K562 (cell line): ENCODE data around the gene EPB41L4B. TPM values are rescaled to one million over a fixed set of nuclear protein-coding genes. Genes with fewer than 3 reads are reported as not detected.

ENCODE experiments used
- CCAR2 ChIP-seq: fragments of 200-400 bp; formaldehyde crosslinking; IDR thresholded peaks from 2 replicates; pipeline ENCODE4 v1.6.1; 2017; ENCODE audit warnings: mild to moderate bottlenecking, low read depth, low read length
- FOXP1 ChIP-seq: sonication (generic); formaldehyde crosslinking; IDR thresholded peaks from 2 replicates; pipeline ENCODE4 v1.8.0; 2022; ENCODE audit warnings: mild to moderate bottlenecking, missing genetic modification reagents
- NFRKB ChIP-seq: fragments of 450-650 bp; IDR thresholded peaks from 2 replicates; pipeline ENCODE4 v1.6.1; 2016; ENCODE audit warnings: low read depth
- POLR2AphosphoS5 ChIP-seq: IDR thresholded peaks from 2 replicates; pipeline ENCODE4 v1.6.1; 2011; ENCODE audit warnings: mild to moderate bottlenecking, low read depth, low read length, moderate library complexity; ENCODE audit not compliant: control insufficient read depth, insufficient read depth
- RAD21 ChIP-seq, 2 experiments: fragments of 250-450 bp in 1 of 2; fragments of 450-650 bp in 1 of 2; sonication (Bioruptor Pico) in 1 of 2; formaldehyde crosslinking in 1 of 2; IDR thresholded peaks in 1 of 2; conservative IDR thresholded peaks in 1 of 2; 2 replicates each; pipeline versions ENCODE4 v1.4.0 to v1.8.0; 2020 to 2022; ENCODE audit warnings: mild to moderate bottlenecking in 2 of 2, moderate library complexity in 1 of 2
- XRCC3 ChIP-seq: fragments of 450-650 bp; IDR thresholded peaks from 2 replicates; pipeline ENCODE4 v1.6.1; 2017; ENCODE audit warnings: mild to moderate bottlenecking, moderate library complexity
- ZNF239 ChIP-seq: fragments of 250-450 bp; sonication (Bioruptor Pico); IDR thresholded peaks from 2 replicates; pipeline ENCODE4 v1.4.0; 2020; ENCODE audit warnings: mild to moderate bottlenecking
- ZNF3 ChIP-seq: fragments of 250-450 bp; sonication (Bioruptor Pico); IDR thresholded peaks from 2 replicates; pipeline ENCODE4 v1.5.0; 2021; ENCODE audit warnings: mild to moderate bottlenecking, moderate library complexity
- ZNF354B ChIP-seq: fragments of 250-450 bp; sonication (Bioruptor Pico); IDR thresholded peaks from 2 replicates; pipeline ENCODE4 v1.4.0; 2020
- polyA plus RNA-seq, 8 experiments: library from polyadenylated mRNA; depleted of rRNA in 4 of 8; stranded (reverse) in 5 of 8; unstranded in 3 of 8; fragments of >200 nt; fragmentation: Nextera tagmentation in 2 of 8; fragmentation: Illumina TruSeq in 1 of 8; extraction: Ambion mirVana in 2 of 8; extraction: Trizol in 1 of 8; gene quantifications; 2 replicates each; pipeline versions ENCODE4 v1.2.1 to v1.2.3, GENCODE V29; 2011 to 2014; ENCODE audit warnings: inconsistent platforms in 1 of 8, missing spikeins in 1 of 8
- total RNA-seq, 7 experiments: library from RNA; depleted of rRNA in 6 of 7; stranded (reverse); fragments of >200 nt in 6 of 7; fragmentation: Illumina TruSeq in 2 of 7; extraction: Trizol in 2 of 7; gene quantifications; 2 replicates each; pipeline versions ENCODE4 v1.2.1 to v1.2.3, GENCODE V29; 2011 to 2021; ENCODE audit warnings: low replicate concordance in 1 of 7
- TF ChIP-seq, protein P1 (sequence below), 2 experiments: fragments of 450-650 bp; formaldehyde crosslinking in 1 of 2; IDR thresholded peaks; 2 replicates each; pipeline versions ENCODE4 v1.4.0 to v1.6.1; 2014 to 2020; ENCODE audit warnings: mild to moderate bottlenecking in 2 of 2, borderline replicate concordance in 1 of 2, low read depth in 1 of 2
- TF ChIP-seq, protein P2 (sequence below), 2 experiments: fragments of 200-800 bp in 1 of 2; sonication (Bioruptor generic) in 1 of 2; sonication (generic) in 1 of 2; formaldehyde crosslinking in 1 of 2; IDR thresholded peaks in 1 of 2; conservative IDR thresholded peaks in 1 of 2; 2 replicates each; pipeline versions ENCODE4 v1.5.0 to v1.6.1; 2016 to 2020; ENCODE audit warnings: missing compliant biosample characterization in 1 of 2, missing genetic modification characterization in 1 of 2, missing genetic modification reagents in 1 of 2
- TF ChIP-seq, protein P3 (sequence below): fragments of 250-450 bp; sonication (Bioruptor Pico); IDR thresholded peaks from 2 replicates; pipeline ENCODE4 v1.8.0; 2022; ENCODE audit warnings: inconsistent platforms, mild to moderate bottlenecking, moderate library complexity, borderline replicate concordance
- TF ChIP-seq, protein P4 (sequence below): fragments of 250-450 bp; sonication (Bioruptor Pico); IDR thresholded peaks from 2 replicates; pipeline ENCODE4 v1.4.0; 2020; ENCODE audit warnings: mild to moderate bottlenecking, moderate library complexity, borderline replicate concordance

The EPB41L4B gene
- total and polyA plus RNA-seq, 9 of the 15 experiments (the other 6 are each of a cell fraction or from before 2014, with no cell fraction given): 0.09 to 0.38 (median 0.21) TPM

DNA sequence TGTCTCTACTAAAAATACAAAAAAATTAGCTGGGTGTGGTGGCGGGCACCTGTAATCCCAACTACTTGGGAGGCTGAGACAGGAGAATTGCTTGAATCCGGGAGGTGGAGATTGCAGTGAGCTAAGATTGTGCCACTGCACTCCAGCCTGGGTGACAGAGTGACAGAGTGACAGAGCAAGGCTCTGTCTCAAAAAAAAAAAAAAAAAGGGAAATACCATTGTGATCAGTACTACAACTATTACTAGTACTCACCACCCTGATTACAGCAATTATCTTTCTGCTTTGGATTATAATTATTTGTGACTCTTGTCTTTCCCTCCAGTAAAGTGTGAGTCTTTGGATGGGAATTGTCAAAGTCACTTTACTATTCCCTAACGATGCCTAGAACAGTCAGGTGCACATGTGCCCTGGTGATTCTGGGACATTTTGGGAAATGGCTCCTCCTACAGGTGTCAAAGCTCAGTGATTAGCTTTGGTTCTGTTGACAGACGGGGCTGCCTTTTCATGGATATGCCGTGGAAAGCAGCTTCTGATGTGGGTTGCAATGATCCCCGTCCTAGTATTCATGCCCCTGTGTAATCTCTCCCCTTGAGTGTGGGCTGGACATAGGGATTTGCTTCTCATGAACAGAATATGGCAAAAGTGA is 122.0 kb downstream of the EPB41L4B start (continued):
- no peak for TF ChIP-seq POLR2AphosphoS5
- TF ChIP-seq, protein P1, sequence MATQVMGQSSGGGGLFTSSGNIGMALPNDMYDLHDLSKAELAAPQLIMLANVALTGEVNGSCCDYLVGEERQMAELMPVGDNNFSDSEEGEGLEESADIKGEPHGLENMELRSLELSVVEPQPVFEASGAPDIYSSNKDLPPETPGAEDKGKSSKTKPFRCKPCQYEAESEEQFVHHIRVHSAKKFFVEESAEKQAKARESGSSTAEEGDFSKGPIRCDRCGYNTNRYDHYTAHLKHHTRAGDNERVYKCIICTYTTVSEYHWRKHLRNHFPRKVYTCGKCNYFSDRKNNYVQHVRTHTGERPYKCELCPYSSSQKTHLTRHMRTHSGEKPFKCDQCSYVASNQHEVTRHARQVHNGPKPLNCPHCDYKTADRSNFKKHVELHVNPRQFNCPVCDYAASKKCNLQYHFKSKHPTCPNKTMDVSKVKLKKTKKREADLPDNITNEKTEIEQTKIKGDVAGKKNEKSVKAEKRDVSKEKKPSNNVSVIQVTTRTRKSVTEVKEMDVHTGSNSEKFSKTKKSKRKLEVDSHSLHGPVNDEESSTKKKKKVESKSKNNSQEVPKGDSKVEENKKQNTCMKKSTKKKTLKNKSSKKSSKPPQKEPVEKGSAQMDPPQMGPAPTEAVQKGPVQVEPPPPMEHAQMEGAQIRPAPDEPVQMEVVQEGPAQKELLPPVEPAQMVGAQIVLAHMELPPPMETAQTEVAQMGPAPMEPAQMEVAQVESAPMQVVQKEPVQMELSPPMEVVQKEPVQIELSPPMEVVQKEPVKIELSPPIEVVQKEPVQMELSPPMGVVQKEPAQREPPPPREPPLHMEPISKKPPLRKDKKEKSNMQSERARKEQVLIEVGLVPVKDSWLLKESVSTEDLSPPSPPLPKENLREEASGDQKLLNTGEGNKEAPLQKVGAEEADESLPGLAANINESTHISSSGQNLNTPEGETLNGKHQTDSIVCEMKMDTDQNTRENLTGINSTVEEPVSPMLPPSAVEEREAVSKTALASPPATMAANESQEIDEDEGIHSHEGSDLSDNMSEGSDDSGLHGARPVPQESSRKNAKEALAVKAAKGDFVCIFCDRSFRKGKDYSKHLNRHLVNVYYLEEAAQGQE (IDR thresholded peaks at IDR 0.05; ENCODE audit: borderline replicate concordance): peak; percentile 40; the same call in 1 of the 2 replicates
- TF ChIP-seq, protein P1 (CRISPR knock-in tag; IDR thresholded peaks at IDR 0.05; ENCODE audit: low read depth): no peak
- TF ChIP-seq FOXP1 (CRISPR knock-in tag): no peak
- TF ChIP-seq XRCC3: no peak
- no peak for TF ChIP-seq ZNF354B
- TF ChIP-seq, protein P2, sequence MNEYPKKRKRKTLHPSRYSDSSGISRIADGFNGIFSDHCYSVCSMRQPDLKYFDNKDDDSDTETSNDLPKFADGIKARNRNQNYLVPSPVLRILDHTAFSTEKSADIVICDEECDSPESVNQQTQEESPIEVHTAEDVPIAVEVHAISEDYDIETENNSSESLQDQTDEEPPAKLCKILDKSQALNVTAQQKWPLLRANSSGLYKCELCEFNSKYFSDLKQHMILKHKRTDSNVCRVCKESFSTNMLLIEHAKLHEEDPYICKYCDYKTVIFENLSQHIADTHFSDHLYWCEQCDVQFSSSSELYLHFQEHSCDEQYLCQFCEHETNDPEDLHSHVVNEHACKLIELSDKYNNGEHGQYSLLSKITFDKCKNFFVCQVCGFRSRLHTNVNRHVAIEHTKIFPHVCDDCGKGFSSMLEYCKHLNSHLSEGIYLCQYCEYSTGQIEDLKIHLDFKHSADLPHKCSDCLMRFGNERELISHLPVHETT (CRISPR knock-in tag; conservative IDR thresholded peaks at IDR 0.05 in 1 of 2, IDR thresholded peaks at IDR 0.05 in 1 of 2): no peak
- no peak for TF ChIP-seq ZNF3
- no peak for TF ChIP-seq ZNF239 (CRISPR knock-in tag)
- TF ChIP-seq NFRKB: no peak
- TF ChIP-seq, protein P3, sequence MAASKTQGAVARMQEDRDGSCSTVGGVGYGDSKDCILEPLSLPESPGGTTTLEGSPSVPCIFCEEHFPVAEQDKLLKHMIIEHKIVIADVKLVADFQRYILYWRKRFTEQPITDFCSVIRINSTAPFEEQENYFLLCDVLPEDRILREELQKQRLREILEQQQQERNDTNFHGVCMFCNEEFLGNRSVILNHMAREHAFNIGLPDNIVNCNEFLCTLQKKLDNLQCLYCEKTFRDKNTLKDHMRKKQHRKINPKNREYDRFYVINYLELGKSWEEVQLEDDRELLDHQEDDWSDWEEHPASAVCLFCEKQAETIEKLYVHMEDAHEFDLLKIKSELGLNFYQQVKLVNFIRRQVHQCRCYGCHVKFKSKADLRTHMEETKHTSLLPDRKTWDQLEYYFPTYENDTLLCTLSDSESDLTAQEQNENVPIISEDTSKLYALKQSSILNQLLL (CRISPR knock-in tag): no peak
- TF ChIP-seq, protein P4, sequence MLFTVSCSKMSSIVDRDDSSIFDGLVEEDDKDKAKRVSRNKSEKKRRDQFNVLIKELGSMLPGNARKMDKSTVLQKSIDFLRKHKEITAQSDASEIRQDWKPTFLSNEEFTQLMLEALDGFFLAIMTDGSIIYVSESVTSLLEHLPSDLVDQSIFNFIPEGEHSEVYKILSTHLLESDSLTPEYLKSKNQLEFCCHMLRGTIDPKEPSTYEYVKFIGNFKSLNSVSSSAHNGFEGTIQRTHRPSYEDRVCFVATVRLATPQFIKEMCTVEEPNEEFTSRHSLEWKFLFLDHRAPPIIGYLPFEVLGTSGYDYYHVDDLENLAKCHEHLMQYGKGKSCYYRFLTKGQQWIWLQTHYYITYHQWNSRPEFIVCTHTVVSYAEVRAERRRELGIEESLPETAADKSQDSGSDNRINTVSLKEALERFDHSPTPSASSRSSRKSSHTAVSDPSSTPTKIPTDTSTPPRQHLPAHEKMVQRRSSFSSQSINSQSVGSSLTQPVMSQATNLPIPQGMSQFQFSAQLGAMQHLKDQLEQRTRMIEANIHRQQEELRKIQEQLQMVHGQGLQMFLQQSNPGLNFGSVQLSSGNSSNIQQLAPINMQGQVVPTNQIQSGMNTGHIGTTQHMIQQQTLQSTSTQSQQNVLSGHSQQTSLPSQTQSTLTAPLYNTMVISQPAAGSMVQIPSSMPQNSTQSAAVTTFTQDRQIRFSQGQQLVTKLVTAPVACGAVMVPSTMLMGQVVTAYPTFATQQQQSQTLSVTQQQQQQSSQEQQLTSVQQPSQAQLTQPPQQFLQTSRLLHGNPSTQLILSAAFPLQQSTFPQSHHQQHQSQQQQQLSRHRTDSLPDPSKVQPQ: no peak
- peak in 1 of 2 experiments; percentile 62; a peak in 2 of 4 replicates for TF ChIP-seq RAD21 (CRISPR knock-in tag; conservative IDR thresholded peaks at IDR 0.05 in 1 of 2, IDR thresholded peaks at IDR 0.05 in 1 of 2)
- no peak for TF ChIP-seq CCAR2
